Midbrain (tissue), 1 donor: ENCODE measurements around the gene CAMLG.

ENCODE experiments used
- DNase-seq: peaks from one replicate; lab custom pipeline; 2025; lab: John Stamatoyannopoulos, UW

The CAMLG gene

GRCh38 chr5:134777366-134777765 is 39.0 kb downstream of the CAMLG start:
- DNase-seq = no peak

DNA sequence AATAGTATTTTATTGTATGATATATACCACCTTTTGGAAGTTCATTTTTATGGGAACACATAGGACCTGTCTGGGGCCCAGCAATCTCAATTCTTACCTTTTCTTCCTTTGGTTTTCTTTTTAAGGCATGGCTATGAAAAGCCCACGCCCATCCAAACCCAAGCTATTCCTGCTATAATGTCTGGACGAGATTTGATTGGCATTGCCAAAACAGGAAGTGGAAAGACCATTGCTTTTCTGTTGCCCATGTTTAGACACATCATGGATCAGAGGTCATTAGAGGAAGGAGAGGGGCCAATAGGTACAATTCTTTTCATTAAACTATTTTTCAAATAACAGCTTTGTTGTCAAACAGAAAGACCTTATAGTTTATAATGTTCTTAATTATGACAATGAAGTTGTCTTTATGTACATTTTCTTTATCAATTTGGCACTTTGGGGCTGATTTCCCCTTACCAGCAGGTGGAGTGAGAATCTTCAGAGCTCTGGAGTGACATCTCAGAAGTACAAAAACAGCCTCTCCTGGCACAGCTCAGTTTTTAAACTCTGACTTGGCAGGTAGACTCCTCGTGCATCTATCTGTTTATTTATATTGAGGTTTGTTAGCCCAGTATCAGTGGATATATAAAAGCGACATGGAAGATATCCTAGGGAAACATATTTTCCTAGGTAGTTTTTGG is 46.0 kb downstream of the CAMLG start:
- no peak for DNase-seq

- DNase-seq = no peak
These were observed 46.7 kb downstream of the CAMLG start for GRCh38 chr5:134784946-134785620.

GRCh38 chr5:134787692-134788091 is 49.3 kb downstream of the CAMLG start:
- no peak for DNase-seq

DNA sequence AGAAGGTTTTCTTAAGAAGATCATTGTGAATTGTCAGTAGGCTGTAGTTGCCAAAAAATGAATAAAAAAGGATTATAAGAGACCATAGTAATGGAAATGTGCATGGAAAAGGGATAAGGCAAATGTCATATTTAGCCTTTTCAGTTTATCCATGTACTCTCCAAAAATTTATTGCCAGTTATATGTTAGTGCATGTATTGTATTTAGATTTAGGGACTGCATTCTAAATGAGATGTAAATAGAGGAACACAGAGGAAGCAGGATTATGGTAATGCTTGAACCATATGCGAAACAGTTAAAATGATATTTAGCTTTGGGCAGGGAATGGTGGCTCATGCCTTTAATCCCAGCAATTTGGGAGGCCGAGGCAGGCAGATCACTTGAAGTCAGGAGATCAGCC is 53.2 kb downstream of the CAMLG start:
- no peak for DNase-seq

GRCh38 chr5:134792286-134792685 is 53.9 kb downstream of the CAMLG start:
- no peak for DNase-seq

- DNase-seq = no peak
These were observed 54.8 kb downstream of the CAMLG start for GRCh38 chr5:134793111-134793510.

- no peak for DNase-seq
These were observed 55.7 kb downstream of the CAMLG start for GRCh38 chr5:134794082-134794481.

GRCh38 chr5:134794819-134795218 is 56.5 kb downstream of the CAMLG start:
- DNase-seq = no peak

GRCh38 chr5:134798468-134798867 is 60.1 kb downstream of the CAMLG start:
- no peak for DNase-seq
